HepG2 (cell line): Measurements from ENCODE around the gene WNK1. TPM values are rescaled to one million over a fixed set of nuclear protein-coding genes. Genes with fewer than 3 reads are reported as not detected.

Experiments
- CBX2 ChIP-seq, 2 experiments: fragments of 200-600 bp in 1 of 2; sonication (generic); formaldehyde crosslinking in 1 of 2; IDR thresholded peaks; 2 replicates each; pipeline versions ENCODE4 v1.7.0 to v1.8.1; 2018 to 2022; ENCODE audit warnings: low read depth in 2 of 2, low read length in 1 of 2, mild to moderate bottlenecking in 1 of 2, missing genetic modification reagents in 1 of 2
- FOXA1 ChIP-seq, 2 experiments: fragments of 450-650 bp in 1 of 2; sonication (generic) in 1 of 2; formaldehyde crosslinking in 1 of 2; IDR thresholded peaks; 2 replicates each; pipeline versions ENCODE4 v1.4.0 to v1.6.1; 2016 to 2020; ENCODE audit warnings: missing genetic modification reagents in 1 of 2
- FOXO4 ChIP-seq: sonication (generic); formaldehyde crosslinking; conservative IDR thresholded peaks from 2 replicates; pipeline ENCODE4 v1.8.1; 2023; ENCODE audit warnings: missing genetic modification reagents
- HDAC1 ChIP-seq: sonication (generic); formaldehyde crosslinking; IDR thresholded peaks from 2 replicates; pipeline ENCODE4 v1.5.1; 2020; ENCODE audit warnings: mild to moderate bottlenecking, missing genetic modification reagents
- NFAT5 ChIP-seq: sonication (generic); formaldehyde crosslinking; IDR thresholded peaks from 2 replicates; pipeline ENCODE4 v1.4.0; 2020; ENCODE audit warnings: missing genetic modification reagents
- NR1H2 ChIP-seq: sonication (generic); formaldehyde crosslinking; IDR thresholded peaks from 2 replicates; pipeline ENCODE4 v1.8.1; 2022; ENCODE audit warnings: low read depth, missing genetic modification reagents, borderline replicate concordance
- POGZ ChIP-seq: sonication (generic); formaldehyde crosslinking; IDR thresholded peaks from 2 replicates; pipeline ENCODE4 v1.4.0; 2020; ENCODE audit warnings: mild to moderate bottlenecking, missing genetic modification reagents
- ZKSCAN5 ChIP-seq: sonication (generic); formaldehyde crosslinking; IDR thresholded peaks from 2 replicates; pipeline ENCODE4 v1.5.1; 2020; ENCODE audit warnings: mild to moderate bottlenecking, missing genetic modification reagents
- ZNF207 ChIP-seq: fragments of 450-650 bp; IDR thresholded peaks from 2 replicates; pipeline ENCODE4 v1.6.1; 2016; ENCODE audit warnings: antibody characterized with exemption, borderline replicate concordance
- ZNF768 ChIP-seq: sonication (generic); formaldehyde crosslinking; IDR thresholded peaks from 2 replicates; pipeline ENCODE4 v1.4.0; 2020; ENCODE audit warnings: missing genetic modification reagents
- polyA plus RNA-seq, 8 experiments: library from polyadenylated mRNA; depleted of rRNA in 3 of 8; stranded (reverse) in 7 of 8; unstranded in 1 of 8; fragments of >200 nt; fragmentation: Illumina TruSeq in 4 of 8; extraction: Trizol in 4 of 8; gene quantifications; 2 replicates each; pipeline versions ENCODE4 v1.2.1 to v1.2.3, GENCODE V29; 2011 to 2016; ENCODE audit warnings: low read depth in 4 of 8, missing spikeins in 1 of 8, mixed read lengths in 1 of 8; ENCODE audit not compliant: insufficient read depth in 1 of 8
- total RNA-seq, 5 experiments: library from RNA; depleted of rRNA; stranded (reverse); fragments of >200 nt; fragmentation: Illumina TruSeq; extraction: Trizol; gene quantifications; 2 replicates each; pipeline ENCODE4 v1.2.3, GENCODE V29; 2016; ENCODE audit warnings: low read depth in 1 of 5
- TF ChIP-seq, protein P1 (sequence below), 2 experiments: sonication (generic) in 1 of 2; formaldehyde crosslinking in 1 of 2; IDR thresholded peaks; 2 replicates each; pipeline versions ENCODE4 v1.4.0 to v1.6.1; 2016 to 2020; ENCODE audit warnings: borderline replicate concordance in 1 of 2, low read depth in 1 of 2, mild to moderate bottlenecking in 1 of 2, missing genetic modification reagents in 1 of 2

The WNK1 gene
- total and polyA plus RNA-seq, 2 of the 13 experiments (the other 11 are each of a cell fraction or from before 2014, with no cell fraction given), result 31.1 to 54.8 TPM

DNA sequence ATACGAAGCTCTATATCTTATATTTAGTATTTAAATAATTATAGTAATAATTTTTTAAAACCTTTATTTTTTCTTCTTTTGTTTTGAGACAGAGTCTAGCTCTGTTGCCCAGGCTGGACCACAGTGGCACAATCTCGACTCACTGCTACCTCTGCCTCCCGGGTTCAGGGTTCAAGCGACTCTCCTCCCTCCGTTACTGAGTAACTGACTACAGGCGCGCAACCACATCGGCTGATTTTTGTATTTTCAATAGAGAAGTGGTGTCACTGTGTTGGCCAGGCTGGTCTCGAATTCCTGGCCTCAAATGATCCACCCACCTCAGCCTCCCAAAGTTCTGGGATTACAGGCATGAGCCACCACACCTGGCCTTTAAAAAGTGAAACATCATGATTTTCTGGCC lies 13.0 kb upstream of the WNK1 start (continued):
- TF ChIP-seq, protein P1, sequence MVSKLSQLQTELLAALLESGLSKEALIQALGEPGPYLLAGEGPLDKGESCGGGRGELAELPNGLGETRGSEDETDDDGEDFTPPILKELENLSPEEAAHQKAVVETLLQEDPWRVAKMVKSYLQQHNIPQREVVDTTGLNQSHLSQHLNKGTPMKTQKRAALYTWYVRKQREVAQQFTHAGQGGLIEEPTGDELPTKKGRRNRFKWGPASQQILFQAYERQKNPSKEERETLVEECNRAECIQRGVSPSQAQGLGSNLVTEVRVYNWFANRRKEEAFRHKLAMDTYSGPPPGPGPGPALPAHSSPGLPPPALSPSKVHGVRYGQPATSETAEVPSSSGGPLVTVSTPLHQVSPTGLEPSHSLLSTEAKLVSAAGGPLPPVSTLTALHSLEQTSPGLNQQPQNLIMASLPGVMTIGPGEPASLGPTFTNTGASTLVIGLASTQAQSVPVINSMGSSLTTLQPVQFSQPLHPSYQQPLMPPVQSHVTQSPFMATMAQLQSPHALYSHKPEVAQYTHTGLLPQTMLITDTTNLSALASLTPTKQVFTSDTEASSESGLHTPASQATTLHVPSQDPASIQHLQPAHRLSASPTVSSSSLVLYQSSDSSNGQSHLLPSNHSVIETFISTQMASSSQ (IDR thresholded peaks at IDR 0.05; ENCODE audit: low read depth), result peak; percentile 35; the same call in 1 of the 2 replicates
- TF ChIP-seq, protein P1 (CRISPR knock-in tag; IDR thresholded peaks at IDR 0.05; ENCODE audit: borderline replicate concordance), result no peak
- TF ChIP-seq ZKSCAN5 (CRISPR knock-in tag) (no peak), ZNF207 (no peak), CBX2 (IDR thresholded peaks at IDR 0.05; ENCODE audit: low read depth, low read length) (no peak), CBX2 (CRISPR knock-in tag; IDR thresholded peaks at IDR 0.05; ENCODE audit: low read depth) (no peak), HDAC1 (CRISPR knock-in tag) (peak; percentile 58; the same call in 1 of the 2 replicates), FOXA1 (IDR thresholded peaks at IDR 0.05) (no peak), FOXA1 (CRISPR knock-in tag; IDR thresholded peaks at IDR 0.05) (no peak), POGZ (CRISPR knock-in tag) (peak; percentile 38; the same call in 1 of the 2 replicates), NFAT5 (CRISPR knock-in tag) (no peak), ZNF768 (no peak), FOXO4 (CRISPR knock-in tag) (no peak), NR1H2 (CRISPR knock-in tag) (no peak)
